GM12801 (cell line): ENCODE data around the gene CAPN10.

Experiments
- CTCF ChIP-seq: IDR thresholded peaks from one replicate; pipeline ENCODE4 v1.5.1; 2011; ENCODE audit warnings: control low read depth; ENCODE audit not compliant: insufficient read length; ENCODE audit errors: extremely low read depth

CAPN10 gene

DNA sequence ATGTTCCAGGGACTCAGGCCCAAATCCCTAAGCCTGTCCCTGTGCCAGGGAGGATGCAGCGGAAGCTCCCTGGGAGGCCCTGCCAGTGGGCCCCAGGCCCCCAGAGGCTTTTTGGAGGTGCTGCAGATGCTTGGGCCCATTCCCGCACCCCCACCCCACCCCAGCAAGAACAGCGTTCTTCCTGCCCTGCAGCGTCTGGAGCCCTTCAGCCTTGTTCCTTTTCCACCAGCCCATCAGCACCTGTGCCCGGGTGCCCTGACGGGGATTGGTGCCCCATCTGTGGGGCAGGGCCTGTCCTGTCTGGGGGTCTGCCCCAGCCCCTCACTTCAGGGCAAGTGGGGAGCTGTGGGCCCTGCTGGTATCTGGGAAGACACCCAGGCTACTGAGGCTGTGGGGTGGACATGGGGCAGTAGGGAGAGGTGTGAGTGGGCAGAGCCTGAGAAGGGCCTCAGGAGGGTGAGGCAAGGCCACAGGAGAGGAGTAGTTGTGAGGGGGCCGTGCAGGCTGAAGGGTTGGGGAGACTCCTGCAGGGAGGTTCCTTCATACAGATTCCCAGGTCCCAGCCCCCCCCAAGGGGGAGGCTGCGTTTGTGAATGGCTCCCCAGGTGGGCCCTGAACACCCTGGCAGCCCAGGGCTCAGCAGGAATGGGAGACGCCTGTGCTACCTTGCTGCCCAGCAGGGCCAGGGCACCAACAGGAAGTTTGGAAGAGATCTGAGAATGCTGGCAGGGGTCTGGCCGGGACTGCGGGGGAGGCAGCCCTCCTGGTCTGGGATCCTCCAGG is 15.8 kb upstream of the CAPN10 start:
- TF ChIP-seq CTCF = no peak

- TF ChIP-seq CTCF = no peak
These were observed 15.1 kb upstream of the CAPN10 start for GRCh38 chr2:240571314-240571973.

GRCh38 chr2:240572141-240573031 is 14.1 kb upstream of the CAPN10 start:
- no peak for TF ChIP-seq CTCF

DNA sequence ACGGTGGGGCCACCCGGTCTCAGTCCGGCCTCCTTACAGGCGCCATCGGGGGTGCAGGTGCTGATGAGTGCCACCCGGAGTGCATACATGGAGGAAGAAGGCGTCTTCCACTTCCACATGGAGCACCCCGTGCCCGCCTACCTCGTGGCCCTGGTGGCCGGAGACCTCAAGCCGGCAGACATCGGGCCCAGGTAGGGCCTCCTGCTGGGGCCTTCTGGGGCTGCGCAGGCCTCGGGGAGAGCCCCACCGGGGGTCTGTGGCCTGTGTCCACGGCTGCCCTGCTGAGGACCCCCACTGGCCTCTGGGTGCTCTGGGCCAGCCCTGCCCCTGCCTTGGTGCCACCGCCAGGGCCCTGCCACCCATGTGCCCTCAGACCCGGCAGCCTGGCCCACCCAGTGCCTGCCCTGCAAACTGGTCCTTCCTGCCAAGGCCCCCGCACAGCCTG is 13.4 kb upstream of the CAPN10 start:
- no peak for TF ChIP-seq CTCF

GRCh38 chr2:240573516-240574385 is 12.8 kb upstream of the CAPN10 start:
- TF ChIP-seq CTCF = no peak

DNA sequence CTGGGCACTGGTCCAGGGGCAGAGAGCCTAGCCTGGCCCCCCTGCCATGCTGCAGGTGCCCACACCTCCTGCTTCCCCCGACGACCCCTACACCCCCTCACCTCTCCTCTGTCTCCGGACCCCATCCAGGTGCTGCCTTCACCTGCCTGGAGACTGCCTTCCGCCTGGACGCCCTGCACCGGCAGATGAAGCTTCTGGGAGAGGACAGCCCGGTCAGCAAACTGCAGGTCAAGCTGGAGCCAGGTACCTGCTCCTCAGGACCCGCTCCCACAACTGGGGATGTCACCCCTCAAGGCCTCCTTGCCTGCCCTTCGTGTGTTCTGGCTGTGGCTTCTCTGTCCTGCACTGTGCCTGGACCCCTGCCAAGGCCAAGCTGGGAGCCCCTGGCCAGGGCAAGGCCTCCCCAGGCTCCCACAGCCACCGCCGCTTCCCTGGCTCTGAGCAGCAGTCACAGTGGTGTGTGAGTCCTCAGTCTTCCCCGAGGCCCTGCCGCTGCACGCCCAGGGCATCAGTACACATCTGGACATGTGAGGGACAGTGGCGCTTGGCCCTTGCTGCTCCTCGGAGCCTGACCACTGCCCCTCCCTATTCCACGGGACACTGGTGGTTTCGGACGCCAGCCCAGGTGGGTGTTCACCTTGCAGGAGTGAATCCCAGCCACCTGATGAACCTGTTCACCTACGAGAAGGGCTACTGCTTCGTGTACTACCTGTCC is 12.0 kb upstream of the CAPN10 start:
- no peak for TF ChIP-seq CTCF
